WTC11 (cell line): ENCODE data around the gene MXRA7. TPM values are rescaled to one million over a fixed set of nuclear protein-coding genes. Genes with fewer than 3 reads are reported as not detected.

Experiments used
- ATAC-seq: fragments of 200-7000 bp; cut with Tn5 transposase; 2 replicates; pipeline ENCODE4 v1.10.0; 2021; ENCODE audit warnings: mild to moderate bottlenecking, moderate library complexity
- CTCF ChIA-PET: fragments of 300-600 bp; sonication (Branson Sonifier 250); formaldehyde crosslinking; loops from one replicate; lab custom pipeline; 2021; ENCODE audit warnings: antibody characterized with exemption; lab: Charles Lee
- POLR2A ChIA-PET: fragments of 350-600 bp; sonication (Branson Sonifier 250); formaldehyde crosslinking; loops from one replicate; lab custom pipeline; 2021; ENCODE audit warnings: antibody characterized with exemption; lab: Charles Lee
- DNase-seq: peaks from one replicate; pipeline ENCODE4 v3.0.0; 2021; ENCODE audit warnings: low spot score
- H3K27ac Mint-ChIP-seq: 2 replicates; pipeline ENCODE4 v1.8.0; 2021; ENCODE audit warnings: mixed read lengths
- H3K27me3 Mint-ChIP-seq: 2 replicates; pipeline ENCODE4 v1.8.0; 2021; ENCODE audit warnings: low read depth, mild to moderate bottlenecking, moderate library complexity, mixed read lengths
- H3K36me3 Mint-ChIP-seq: 2 replicates; pipeline ENCODE4 v1.8.0; 2021; ENCODE audit warnings: mixed read lengths
- H3K4me1 Mint-ChIP-seq: 2 replicates; pipeline ENCODE4 v1.8.0; 2022; ENCODE audit warnings: mixed read lengths
- H3K4me3 Mint-ChIP-seq: 2 replicates; pipeline ENCODE4 v1.8.0; 2021; ENCODE audit warnings: mild to moderate bottlenecking, moderate library complexity, mixed read lengths
- H3K9me3 Mint-ChIP-seq: 2 replicates; pipeline ENCODE4 v1.8.0; 2021; ENCODE audit warnings: mixed read lengths
- CDX4 ChIP-seq: fragments of 250-450 bp; sonication (Bioruptor Pico); IDR thresholded peaks from 2 replicates; pipeline ENCODE4 v1.9.0; 2021; ENCODE audit warnings: moderate library complexity, mild to moderate bottlenecking, inconsistent platforms, borderline replicate concordance
- ELF4 ChIP-seq: sonication (generic); formaldehyde crosslinking; IDR thresholded peaks from 2 replicates; pipeline ENCODE4 v1.8.1; 2022; ENCODE audit warnings: low read depth, mild to moderate bottlenecking, moderate library complexity, missing genetic modification reagents
- EMX1 ChIP-seq: fragments of 250-450 bp; sonication (Bioruptor Pico); IDR thresholded peaks from 2 replicates; pipeline ENCODE4 v1.8.0; 2021; ENCODE audit warnings: mild to moderate bottlenecking
- FOXP1 ChIP-seq: sonication (generic); formaldehyde crosslinking; IDR thresholded peaks from 2 replicates; pipeline ENCODE4 v1.8.0; 2022; ENCODE audit warnings: missing genetic modification reagents, mild to moderate bottlenecking, moderate library complexity, borderline replicate concordance
- GRHL2 ChIP-seq: fragments of 250-450 bp; sonication (Bioruptor Pico); IDR thresholded peaks from 2 replicates; pipeline ENCODE4 v1.8.0; 2022; ENCODE audit warnings: mild to moderate bottlenecking, moderate library complexity; ENCODE audit not compliant: insufficient replicate concordance, severe bottlenecking
- HMGA2 ChIP-seq: fragments of 250-450 bp; sonication (Bioruptor Pico); IDR thresholded peaks from 2 replicates; pipeline ENCODE4 v1.4.0; 2021; ENCODE audit warnings: mild to moderate bottlenecking, moderate library complexity
- PREB ChIP-seq: sonication (generic); formaldehyde crosslinking; IDR thresholded peaks from 2 replicates; pipeline ENCODE4 v1.8.1; 2022; ENCODE audit warnings: mild to moderate bottlenecking, missing genetic modification reagents, moderate library complexity, borderline replicate concordance
- RORB ChIP-seq: fragments of 250-450 bp; sonication (Bioruptor Pico); IDR thresholded peaks from 2 replicates; pipeline ENCODE4 v1.9.0; 2021; ENCODE audit warnings: mild to moderate bottlenecking
- SMAD4 ChIP-seq: sonication (generic); formaldehyde crosslinking; IDR thresholded peaks from 2 replicates; pipeline ENCODE4 v1.8.0; 2022; ENCODE audit warnings: mild to moderate bottlenecking, missing genetic modification reagents
- SOX15 ChIP-seq: fragments of 250-450 bp; sonication (Bioruptor Pico); IDR thresholded peaks from 2 replicates; pipeline ENCODE4 v1.9.0; 2021; ENCODE audit warnings: mild to moderate bottlenecking
- TEAD1 ChIP-seq: sonication (generic); formaldehyde crosslinking; IDR thresholded peaks from 2 replicates; pipeline ENCODE4 v1.8.0; 2022; ENCODE audit warnings: mild to moderate bottlenecking, missing genetic modification reagents
- ZNF219 ChIP-seq: sonication (generic); formaldehyde crosslinking; IDR thresholded peaks from 2 replicates; pipeline ENCODE4 v1.8.0; 2023; ENCODE audit warnings: missing genetic modification reagents, mild to moderate bottlenecking, borderline replicate concordance
- ZNF317 ChIP-seq: sonication (generic); formaldehyde crosslinking; IDR thresholded peaks from 2 replicates; pipeline ENCODE4 v1.8.1; 2023; ENCODE audit warnings: low read depth, mild to moderate bottlenecking, moderate library complexity, missing genetic modification reagents, borderline replicate concordance
- ZNF416 ChIP-seq: fragments of 250-450 bp; sonication (Bioruptor Pico); IDR thresholded peaks from 2 replicates; pipeline ENCODE4 v1.9.0; 2021; ENCODE audit warnings: mild to moderate bottlenecking, inconsistent platforms
- total RNA-seq: library from RNA; stranded (reverse); gene quantifications from 3 replicates; pipeline ENCODE4 v1.2.3, GENCODE V29; 2021
- TF ChIP-seq, protein P1 (sequence below): sonication (generic); formaldehyde crosslinking; IDR thresholded peaks from 2 replicates; pipeline ENCODE4 v1.8.0; 2022; ENCODE audit warnings: mild to moderate bottlenecking, missing genetic modification reagents
- TF ChIP-seq, protein P2 (sequence below): fragments of 250-450 bp; sonication (Bioruptor Pico); IDR thresholded peaks from 2 replicates; pipeline ENCODE4 v1.9.0; 2021; ENCODE audit warnings: mild to moderate bottlenecking
- TF ChIP-seq, protein P3 (sequence below): sonication (generic); formaldehyde crosslinking; IDR thresholded peaks from 2 replicates; pipeline ENCODE4 v1.8.0; 2022; ENCODE audit warnings: mild to moderate bottlenecking, missing genetic modification reagents
- TF ChIP-seq, protein P4 (sequence below): sonication (generic); formaldehyde crosslinking; IDR thresholded peaks from 2 replicates; pipeline ENCODE4 v1.8.0; 2023; ENCODE audit warnings: mild to moderate bottlenecking, missing genetic modification reagents
- TF ChIP-seq, protein P5 (sequence below): fragments of 250-450 bp; sonication (Bioruptor Pico); IDR thresholded peaks from 2 replicates; pipeline ENCODE4 v1.8.0; 2021; ENCODE audit warnings: mild to moderate bottlenecking
- TF ChIP-seq, protein P6 (sequence below): sonication (generic); formaldehyde crosslinking; IDR thresholded peaks from 2 replicates; pipeline ENCODE4 v1.8.0; 2022; ENCODE audit warnings: missing genetic modification reagents

The MXRA7 gene
- total RNA-seq, 1 experiment from 2014 or later: 46.5 TPM

GRCh38 chr17:76672892-76673291 lies 37.9 kb downstream of the MXRA7 start:
- ATAC-seq (no peak), DNase-seq (no peak)
- peaks cover 10% of the 10 kb centered on the region for H3K9me3 Mint-ChIP-seq
- H3K27ac Mint-ChIP-seq: no peak overlapping the region
- peaks cover 3% of the 10 kb centered on the region for H3K36me3 Mint-ChIP-seq
- no peaks in the 10 kb centered on the region for H3K27me3 Mint-ChIP-seq
- CTCF ChIA-PET: interaction anchor here (0.9 to 4.5 kb wide), 2 partner anchors 9 to 57 kb away, joined by 4 to 69 read pairs; no protein-coding TSS in a partner anchor
- TF ChIP-seq, protein P1, sequence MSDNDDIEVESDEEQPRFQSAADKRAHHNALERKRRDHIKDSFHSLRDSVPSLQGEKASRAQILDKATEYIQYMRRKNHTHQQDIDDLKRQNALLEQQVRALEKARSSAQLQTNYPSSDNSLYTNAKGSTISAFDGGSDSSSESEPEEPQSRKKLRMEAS: no peak
- TF ChIP-seq FOXP1 (CRISPR knock-in tag) (no peak), CDX4 (CRISPR knock-in tag) (no peak), HMGA2 (CRISPR knock-in tag) (no peak), TEAD1 (no peak), GRHL2 (CRISPR knock-in tag) (no peak), SOX15 (CRISPR knock-in tag) (no peak)
- TF ChIP-seq, protein P2, sequence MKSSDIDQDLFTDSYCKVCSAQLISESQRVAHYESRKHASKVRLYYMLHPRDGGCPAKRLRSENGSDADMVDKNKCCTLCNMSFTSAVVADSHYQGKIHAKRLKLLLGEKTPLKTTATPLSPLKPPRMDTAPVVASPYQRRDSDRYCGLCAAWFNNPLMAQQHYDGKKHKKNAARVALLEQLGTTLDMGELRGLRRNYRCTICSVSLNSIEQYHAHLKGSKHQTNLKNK (CRISPR knock-in tag): no peak
- TF ChIP-seq, protein P3, sequence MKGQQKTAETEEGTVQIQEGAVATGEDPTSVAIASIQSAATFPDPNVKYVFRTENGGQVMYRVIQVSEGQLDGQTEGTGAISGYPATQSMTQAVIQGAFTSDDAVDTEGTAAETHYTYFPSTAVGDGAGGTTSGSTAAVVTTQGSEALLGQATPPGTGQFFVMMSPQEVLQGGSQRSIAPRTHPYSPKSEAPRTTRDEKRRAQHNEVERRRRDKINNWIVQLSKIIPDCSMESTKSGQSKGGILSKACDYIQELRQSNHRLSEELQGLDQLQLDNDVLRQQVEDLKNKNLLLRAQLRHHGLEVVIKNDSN: no peak
- TF ChIP-seq, protein P4, sequence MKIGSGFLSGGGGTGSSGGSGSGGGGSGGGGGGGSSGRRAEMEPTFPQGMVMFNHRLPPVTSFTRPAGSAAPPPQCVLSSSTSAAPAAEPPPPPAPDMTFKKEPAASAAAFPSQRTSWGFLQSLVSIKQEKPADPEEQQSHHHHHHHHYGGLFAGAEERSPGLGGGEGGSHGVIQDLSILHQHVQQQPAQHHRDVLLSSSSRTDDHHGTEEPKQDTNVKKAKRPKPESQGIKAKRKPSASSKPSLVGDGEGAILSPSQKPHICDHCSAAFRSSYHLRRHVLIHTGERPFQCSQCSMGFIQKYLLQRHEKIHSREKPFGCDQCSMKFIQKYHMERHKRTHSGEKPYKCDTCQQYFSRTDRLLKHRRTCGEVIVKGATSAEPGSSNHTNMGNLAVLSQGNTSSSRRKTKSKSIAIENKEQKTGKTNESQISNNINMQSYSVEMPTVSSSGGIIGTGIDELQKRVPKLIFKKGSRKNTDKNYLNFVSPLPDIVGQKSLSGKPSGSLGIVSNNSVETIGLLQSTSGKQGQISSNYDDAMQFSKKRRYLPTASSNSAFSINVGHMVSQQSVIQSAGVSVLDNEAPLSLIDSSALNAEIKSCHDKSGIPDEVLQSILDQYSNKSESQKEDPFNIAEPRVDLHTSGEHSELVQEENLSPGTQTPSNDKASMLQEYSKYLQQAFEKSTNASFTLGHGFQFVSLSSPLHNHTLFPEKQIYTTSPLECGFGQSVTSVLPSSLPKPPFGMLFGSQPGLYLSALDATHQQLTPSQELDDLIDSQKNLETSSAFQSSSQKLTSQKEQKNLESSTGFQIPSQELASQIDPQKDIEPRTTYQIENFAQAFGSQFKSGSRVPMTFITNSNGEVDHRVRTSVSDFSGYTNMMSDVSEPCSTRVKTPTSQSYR (CRISPR knock-in tag): no peak
- peaks cover 23% of the 10 kb centered on the region for H3K4me1 Mint-ChIP-seq
- POLR2A ChIA-PET: no interaction called here
- peak overlapping the region; percentile 89 for H3K4me3 Mint-ChIP-seq

GRCh38 chr17:76672270-76672851 lies 38.4 kb downstream of the MXRA7 start:
- peak overlapping the region; percentile 94 for H3K27ac Mint-ChIP-seq
- ChIA-PET POLR2A (interaction anchor here (1.4 kb wide), 1 partner anchor 36 kb away, joined by 5 read pairs; no protein-coding TSS in a partner anchor), CTCF (interaction anchor here (0.6 to 4.5 kb wide), 11 partner anchors 9 to 317 kb away, joined by 3 to 69 read pairs (median 4); no protein-coding TSS in a partner anchor)
- H3K4me3 Mint-ChIP-seq: peak overlapping the region; percentile 89
- no peaks in the 10 kb centered on the region for H3K27me3 Mint-ChIP-seq
- DNase-seq: no peak
- H3K36me3 Mint-ChIP-seq: peaks cover 3% of the 10 kb centered on the region
- no peak for ATAC-seq
- H3K4me1 Mint-ChIP-seq: peaks cover 24% of the 10 kb centered on the region
- H3K9me3 Mint-ChIP-seq: peaks cover 10% of the 10 kb centered on the region
- no peak for TF ChIP-seq ELF4 (CRISPR knock-in tag)
- no peak for TF ChIP-seq EMX1
- no peak for TF ChIP-seq RORB (CRISPR knock-in tag)
- no peak for TF ChIP-seq SMAD4 (CRISPR knock-in tag)
- TF ChIP-seq, protein P5, sequence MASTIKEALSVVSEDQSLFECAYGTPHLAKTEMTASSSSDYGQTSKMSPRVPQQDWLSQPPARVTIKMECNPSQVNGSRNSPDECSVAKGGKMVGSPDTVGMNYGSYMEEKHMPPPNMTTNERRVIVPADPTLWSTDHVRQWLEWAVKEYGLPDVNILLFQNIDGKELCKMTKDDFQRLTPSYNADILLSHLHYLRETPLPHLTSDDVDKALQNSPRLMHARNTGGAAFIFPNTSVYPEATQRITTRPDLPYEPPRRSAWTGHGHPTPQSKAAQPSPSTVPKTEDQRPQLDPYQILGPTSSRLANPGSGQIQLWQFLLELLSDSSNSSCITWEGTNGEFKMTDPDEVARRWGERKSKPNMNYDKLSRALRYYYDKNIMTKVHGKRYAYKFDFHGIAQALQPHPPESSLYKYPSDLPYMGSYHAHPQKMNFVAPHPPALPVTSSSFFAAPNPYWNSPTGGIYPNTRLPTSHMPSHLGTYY (CRISPR knock-in tag): no peak
- TF ChIP-seq, protein P6, sequence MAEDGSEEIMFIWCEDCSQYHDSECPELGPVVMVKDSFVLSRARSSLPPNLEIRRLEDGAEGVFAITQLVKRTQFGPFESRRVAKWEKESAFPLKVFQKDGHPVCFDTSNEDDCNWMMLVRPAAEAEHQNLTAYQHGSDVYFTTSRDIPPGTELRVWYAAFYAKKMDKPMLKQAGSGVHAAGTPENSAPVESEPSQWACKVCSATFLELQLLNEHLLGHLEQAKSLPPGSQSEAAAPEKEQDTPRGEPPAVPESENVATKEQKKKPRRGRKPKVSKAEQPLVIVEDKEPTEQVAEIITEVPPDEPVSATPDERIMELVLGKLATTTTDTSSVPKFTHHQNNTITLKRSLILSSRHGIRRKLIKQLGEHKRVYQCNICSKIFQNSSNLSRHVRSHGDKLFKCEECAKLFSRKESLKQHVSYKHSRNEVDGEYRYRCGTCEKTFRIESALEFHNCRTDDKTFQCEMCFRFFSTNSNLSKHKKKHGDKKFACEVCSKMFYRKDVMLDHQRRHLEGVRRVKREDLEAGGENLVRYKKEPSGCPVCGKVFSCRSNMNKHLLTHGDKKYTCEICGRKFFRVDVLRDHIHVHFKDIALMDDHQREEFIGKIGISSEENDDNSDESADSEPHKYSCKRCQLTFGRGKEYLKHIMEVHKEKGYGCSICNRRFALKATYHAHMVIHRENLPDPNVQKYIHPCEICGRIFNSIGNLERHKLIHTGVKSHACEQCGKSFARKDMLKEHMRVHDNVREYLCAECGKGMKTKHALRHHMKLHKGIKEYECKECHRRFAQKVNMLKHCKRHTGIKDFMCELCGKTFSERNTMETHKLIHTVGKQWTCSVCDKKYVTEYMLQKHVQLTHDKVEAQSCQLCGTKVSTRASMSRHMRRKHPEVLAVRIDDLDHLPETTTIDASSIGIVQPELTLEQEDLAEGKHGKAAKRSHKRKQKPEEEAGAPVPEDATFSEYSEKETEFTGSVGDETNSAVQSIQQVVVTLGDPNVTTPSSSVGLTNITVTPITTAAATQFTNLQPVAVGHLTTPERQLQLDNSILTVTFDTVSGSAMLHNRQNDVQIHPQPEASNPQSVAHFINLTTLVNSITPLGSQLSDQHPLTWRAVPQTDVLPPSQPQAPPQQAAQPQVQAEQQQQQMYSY: no peak
- TF ChIP-seq ZNF317 (CRISPR knock-in tag): no peak
- no peak for TF ChIP-seq ZNF416 (CRISPR knock-in tag)
- TF ChIP-seq, protein P2 (CRISPR knock-in tag): no peak
- TF ChIP-seq ZNF219: no peak
- TF ChIP-seq PREB (CRISPR knock-in tag): no peak
- TF ChIP-seq CDX4 (CRISPR knock-in tag): no peak
